Measurements from ENCODE around the gene ELOVL6. TPM values are rescaled to one million over a fixed set of nuclear protein-coding genes. Genes with fewer than 3 reads are reported as not detected.

The ELOVL6 gene
- total RNA-seq, 3 donors from 2014 or later (not counting 1 experiment from before 2014, with no cell fraction given): 25.0 to 35.2 (median 30.9) TPM

DNA sequence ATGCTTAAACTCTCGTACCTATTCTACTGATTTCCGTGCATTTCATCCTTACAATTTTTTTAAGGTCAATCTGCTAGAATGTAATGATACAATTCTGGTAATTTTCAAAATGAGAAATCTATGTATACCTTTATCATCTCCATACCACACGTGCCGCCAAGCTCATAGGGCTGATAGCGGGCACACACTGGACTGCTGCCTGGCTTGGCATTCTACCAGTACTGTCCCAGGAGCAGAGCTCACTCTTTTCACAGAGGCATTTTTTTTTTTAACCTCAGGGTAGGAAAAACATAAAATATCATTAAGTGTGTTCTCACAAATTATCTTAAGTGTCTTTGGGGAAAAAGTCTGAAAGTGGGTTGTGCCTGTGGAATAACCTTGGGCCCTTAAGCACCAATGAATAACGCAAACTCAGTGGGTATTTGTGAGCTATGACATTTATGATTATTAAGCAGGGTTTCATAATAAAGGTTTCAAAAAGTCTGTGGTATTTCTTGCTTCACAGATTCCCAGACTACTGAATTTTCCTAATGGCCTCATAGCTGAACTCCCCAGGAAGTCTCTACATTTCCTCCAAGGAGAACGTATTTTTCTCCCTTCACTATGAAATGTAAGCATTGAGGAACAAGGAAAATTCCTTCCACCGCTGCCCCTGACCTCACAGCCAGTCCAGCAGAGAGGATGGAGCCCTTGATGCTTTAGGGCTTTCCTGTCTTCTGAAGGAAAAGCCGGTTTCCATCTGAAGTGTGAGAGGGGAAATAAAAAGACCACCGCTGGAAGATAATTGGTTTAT is 125.2 kb downstream of the ELOVL6 start:
- Mint-ChIP-seq H3K27me3 (ENCODE audit: low read depth in 2 of 2) (no peaks in the 10 kb centered on the region), H3K36me3 (no peaks in the 10 kb centered on the region), H3K27ac (no peak overlapping the region), H3K4me1 (peaks cover 21 to 33% of the 10 kb centered on the region in 2 donors), H3K9me3 (no peaks in the 10 kb centered on the region), H3K4me3 (no peak overlapping the region)
- H3K27me3 ChIP-seq (ENCODE audit: control insufficient read depth, insufficient read depth, low read length): no peaks in the 10 kb centered on the region
- WGBS (ENCODE audit: insufficient coverage): 90% methylated on average over 7 of the region's 10 CpGs
- intact Hi-C loops (cut with micrococcal nuclease): no loop called here
- H3K9me3 ChIP-seq (ENCODE audit: control insufficient read depth, insufficient read depth, low read length): no peaks in the 10 kb centered on the region
- no peak overlapping the region for H3K27ac ChIP-seq (ENCODE audit: low read length)
- DNase-seq: no peak
- H3K36me3 ChIP-seq (ENCODE audit: control insufficient read depth, insufficient read depth, low read length): no peaks in the 10 kb centered on the region
- no peak for ATAC-seq
- TF ChIP-seq, protein P1, sequence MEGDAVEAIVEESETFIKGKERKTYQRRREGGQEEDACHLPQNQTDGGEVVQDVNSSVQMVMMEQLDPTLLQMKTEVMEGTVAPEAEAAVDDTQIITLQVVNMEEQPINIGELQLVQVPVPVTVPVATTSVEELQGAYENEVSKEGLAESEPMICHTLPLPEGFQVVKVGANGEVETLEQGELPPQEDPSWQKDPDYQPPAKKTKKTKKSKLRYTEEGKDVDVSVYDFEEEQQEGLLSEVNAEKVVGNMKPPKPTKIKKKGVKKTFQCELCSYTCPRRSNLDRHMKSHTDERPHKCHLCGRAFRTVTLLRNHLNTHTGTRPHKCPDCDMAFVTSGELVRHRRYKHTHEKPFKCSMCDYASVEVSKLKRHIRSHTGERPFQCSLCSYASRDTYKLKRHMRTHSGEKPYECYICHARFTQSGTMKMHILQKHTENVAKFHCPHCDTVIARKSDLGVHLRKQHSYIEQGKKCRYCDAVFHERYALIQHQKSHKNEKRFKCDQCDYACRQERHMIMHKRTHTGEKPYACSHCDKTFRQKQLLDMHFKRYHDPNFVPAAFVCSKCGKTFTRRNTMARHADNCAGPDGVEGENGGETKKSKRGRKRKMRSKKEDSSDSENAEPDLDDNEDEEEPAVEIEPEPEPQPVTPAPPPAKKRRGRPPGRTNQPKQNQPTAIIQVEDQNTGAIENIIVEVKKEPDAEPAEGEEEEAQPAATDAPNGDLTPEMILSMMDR (IDR thresholded peaks at IDR 0.05): no peak
- no peaks in the 10 kb centered on the region for H3K4me1 ChIP-seq (ENCODE audit: control insufficient read depth, insufficient read depth, low read length)
- no peak overlapping the region for H3K4me3 ChIP-seq (ENCODE audit: low read length)

DNA sequence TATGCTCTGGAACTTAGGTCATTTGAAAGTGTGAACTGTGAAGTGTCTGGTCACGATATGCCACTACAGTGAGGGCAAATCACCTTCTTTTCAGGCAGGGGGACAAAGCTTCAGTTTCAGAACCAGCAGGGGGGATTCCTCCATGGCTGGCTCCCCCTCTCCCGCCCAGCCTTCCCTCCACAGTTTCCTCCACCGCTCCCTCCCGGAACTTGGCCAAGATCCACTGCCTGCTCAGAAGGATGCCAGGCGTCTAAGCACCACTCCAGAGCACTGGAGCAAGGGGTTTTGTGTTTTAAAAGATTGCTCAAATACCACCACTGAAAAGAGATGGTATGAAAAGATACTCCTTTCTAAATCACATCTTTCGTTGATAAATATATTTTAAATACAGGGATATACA is 126.9 kb downstream of the ELOVL6 start:
- H3K36me3 Mint-ChIP-seq: no peaks in the 10 kb centered on the region
- no peaks in the 10 kb centered on the region for H3K9me3 ChIP-seq (ENCODE audit: control insufficient read depth, insufficient read depth, low read length)
- TF ChIP-seq, protein P1 (IDR thresholded peaks at IDR 0.05): no peak
- no peak for DNase-seq
- H3K27me3 ChIP-seq (ENCODE audit: control insufficient read depth, insufficient read depth, low read length): no peaks in the 10 kb centered on the region
- no peak overlapping the region for H3K4me3 ChIP-seq (ENCODE audit: low read length)
- no peak overlapping the region for H3K4me3 Mint-ChIP-seq
- no peak for ATAC-seq
- H3K36me3 ChIP-seq (ENCODE audit: control insufficient read depth, insufficient read depth, low read length): no peaks in the 10 kb centered on the region
- H3K27ac Mint-ChIP-seq: no peak overlapping the region
- H3K27ac ChIP-seq (ENCODE audit: low read length): no peak overlapping the region
- no peaks in the 10 kb centered on the region for H3K9me3 Mint-ChIP-seq
- 95% methylated on average over 2 of the region's 6 CpGs for WGBS (ENCODE audit: insufficient coverage)
- H3K4me1 Mint-ChIP-seq: peaks cover 21 to 25% of the 10 kb centered on the region in 2 donors
- no peaks in the 10 kb centered on the region for H3K4me1 ChIP-seq (ENCODE audit: control insufficient read depth, insufficient read depth, low read length)
- no peaks in the 10 kb centered on the region for H3K27me3 Mint-ChIP-seq (ENCODE audit: low read depth in 2 of 2)
- intact Hi-C loops (cut with micrococcal nuclease): no loop called here

DNA sequence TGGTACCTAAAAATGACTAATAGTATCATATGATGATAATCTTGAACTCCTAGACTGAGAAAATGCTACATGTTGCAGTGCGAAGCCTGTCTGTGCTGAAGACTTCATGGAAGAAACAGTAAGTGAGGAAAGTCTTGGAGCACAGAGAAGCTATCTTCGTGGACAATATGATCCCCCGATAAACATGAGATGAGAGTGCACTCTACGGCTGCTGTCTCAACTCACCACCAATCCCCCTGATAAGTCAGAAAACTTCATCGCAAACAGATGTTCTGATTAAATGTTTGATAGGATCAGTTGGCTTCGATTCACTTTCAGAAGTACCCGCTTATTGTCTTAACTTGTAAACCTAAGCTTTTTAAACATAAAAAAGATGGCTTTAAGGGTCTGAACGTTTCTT is 130.2 kb downstream of the ELOVL6 start:
- Histone ChIP-seq H3K27ac (ENCODE audit: low read length) (no peak overlapping the region), H3K9me3 (ENCODE audit: control insufficient read depth, insufficient read depth, low read length) (no peaks in the 10 kb centered on the region), H3K4me3 (ENCODE audit: low read length) (no peak overlapping the region), H3K4me1 (ENCODE audit: control insufficient read depth, insufficient read depth, low read length) (no peaks in the 10 kb centered on the region), H3K27me3 (ENCODE audit: control insufficient read depth, insufficient read depth, low read length) (no peaks in the 10 kb centered on the region), H3K36me3 (ENCODE audit: control insufficient read depth, insufficient read depth, low read length) (no peaks in the 10 kb centered on the region)
- H3K4me1 Mint-ChIP-seq: peaks cover 0 to 4% of the 10 kb centered on the region in 2 donors
- DNase-seq: no peak
- H3K9me3 Mint-ChIP-seq: no peaks in the 10 kb centered on the region
- TF ChIP-seq, protein P1 (IDR thresholded peaks at IDR 0.05): no peak
- H3K27ac Mint-ChIP-seq: no peak overlapping the region
- intact Hi-C loops (cut with micrococcal nuclease): no loop called here
- H3K4me3 Mint-ChIP-seq: no peak overlapping the region
- 92% methylated on average over 8 of the region's 8 CpGs for WGBS (ENCODE audit: insufficient coverage)
- H3K27me3 Mint-ChIP-seq (ENCODE audit: low read depth in 2 of 2): no peaks in the 10 kb centered on the region
- H3K36me3 Mint-ChIP-seq: no peaks in the 10 kb centered on the region
- peak in 1 of 3 donors; percentile 50 for ATAC-seq

DNA sequence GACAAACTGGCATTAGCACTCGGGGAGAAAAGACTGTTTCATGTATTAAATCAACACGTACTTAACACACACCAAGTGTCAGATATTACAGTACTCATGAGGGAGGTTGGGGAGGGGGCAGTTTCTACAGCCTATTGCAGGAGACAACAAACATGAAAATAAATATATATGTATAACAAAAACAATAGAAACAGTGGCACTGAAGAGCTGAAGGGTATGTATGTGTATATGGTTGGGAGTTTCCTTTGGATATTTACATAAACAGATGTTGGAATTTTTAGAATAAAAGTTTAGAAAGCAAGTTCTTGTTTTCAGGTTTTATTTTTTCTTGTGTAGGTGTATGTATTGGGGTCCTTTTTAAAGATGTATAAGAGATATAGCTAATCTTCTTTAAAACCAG is 133.5 kb downstream of the ELOVL6 start:
- Histone ChIP-seq H3K36me3 (ENCODE audit: control insufficient read depth, insufficient read depth, low read length) (no peaks in the 10 kb centered on the region), H3K9me3 (ENCODE audit: control insufficient read depth, insufficient read depth, low read length) (no peaks in the 10 kb centered on the region), H3K27ac (ENCODE audit: low read length) (no peak overlapping the region), H3K4me3 (ENCODE audit: low read length) (no peak overlapping the region), H3K4me1 (ENCODE audit: control insufficient read depth, insufficient read depth, low read length) (peaks cover 26% of the 10 kb centered on the region), H3K27me3 (ENCODE audit: control insufficient read depth, insufficient read depth, low read length) (no peaks in the 10 kb centered on the region)
- Mint-ChIP-seq H3K27me3 (ENCODE audit: low read depth in 2 of 2) (no peaks in the 10 kb centered on the region), H3K9me3 (no peaks in the 10 kb centered on the region), H3K36me3 (no peaks in the 10 kb centered on the region), H3K4me1 (peaks cover 23 to 32% of the 10 kb centered on the region in 2 donors), H3K4me3 (no peak overlapping the region), H3K27ac (no peak overlapping the region)
- DNase-seq: no peak
- intact Hi-C loops (cut with micrococcal nuclease): no loop called here
- TF ChIP-seq, protein P1 (IDR thresholded peaks at IDR 0.05): no peak
- ATAC-seq: no peak
- no CpG with 5 or more reads among the region's 2 CpGs for WGBS (ENCODE audit: insufficient coverage)
